GM18858 (cell line): ENCODE data around the gene FMNL2.

ENCODE experiments used
- ATAC-seq: cut with Tn5 transposase; IDR thresholded peaks from one replicate; pipeline ENCODE4 v1.9.1; 2021; ENCODE audit not compliant: unreplicated experiment

Gene FMNL2

GRCh38 chr2:152421521-152422370, 86.8 kb downstream of the FMNL2 start:
- peak; percentile 74 for ATAC-seq

GRCh38 chr2:152423684-152424083, 88.7 kb downstream of the FMNL2 start:
- ATAC-seq: no peak

GRCh38 chr2:152425765-152426727, 91.1 kb downstream of the FMNL2 start:
- ATAC-seq: no peak

- ATAC-seq: no peak
These were observed 91.8 kb downstream of the FMNL2 start for GRCh38 chr2:152426801-152427200.

- no peak for ATAC-seq
These were observed 92.9 kb downstream of the FMNL2 start for GRCh38 chr2:152427902-152428301.

- no peak for ATAC-seq
These were observed 94.0 kb downstream of the FMNL2 start for GRCh38 chr2:152428800-152429582.

- ATAC-seq: no peak
These were observed 95.9 kb downstream of the FMNL2 start for GRCh38 chr2:152430876-152431275.

GRCh38 chr2:152431370-152432098, 96.6 kb downstream of the FMNL2 start:
- no peak for ATAC-seq

- ATAC-seq: no peak
These were observed 97.3 kb downstream of the FMNL2 start for GRCh38 chr2:152432206-152432653.

GRCh38 chr2:152432765-152433164, 97.8 kb downstream of the FMNL2 start:
- ATAC-seq: no peak

- no peak for ATAC-seq
These were observed 98.3 kb downstream of the FMNL2 start for GRCh38 chr2:152433289-152433688.

GRCh38 chr2:152433791-152434190, 98.8 kb downstream of the FMNL2 start:
- ATAC-seq: no peak

GRCh38 chr2:152434395-152435182, 99.6 kb downstream of the FMNL2 start:
- ATAC-seq: no peak

GRCh38 chr2:152436148-152436547, 101.2 kb downstream of the FMNL2 start:
- no peak for ATAC-seq

- no peak for ATAC-seq
These were observed 102.5 kb downstream of the FMNL2 start for GRCh38 chr2:152437276-152438108.

- no peak for ATAC-seq
These were observed 105.1 kb downstream of the FMNL2 start for GRCh38 chr2:152440049-152440448.

GRCh38 chr2:152440460-152440859, 105.5 kb downstream of the FMNL2 start:
- no peak for ATAC-seq

GRCh38 chr2:152441961-152442360, 107.0 kb downstream of the FMNL2 start:
- no peak for ATAC-seq

- no peak for ATAC-seq
These were observed 108.8 kb downstream of the FMNL2 start for GRCh38 chr2:152443771-152444170.
